Measurements from ENCODE around the gene EXOSC7.
"Not testable (repeated sequence)": the region's sequence is repeated elsewhere in the genome, so short reads cannot be mapped to it uniquely, and the experiment has no call there.

GRCh38 chr3:45053805-45054195 lies 77.8 kb downstream of the EXOSC7 start:
- TF ChIP-seq CTCF, POLR2A, POLR2AphosphoS5 (IDR thresholded peaks at IDR 0.05): not testable (repeated sequence)
